Right lobe of liver (tissue), 6 donors: ENCODE results near the gene GABRG3. TPM values are rescaled to one million over a fixed set of nuclear protein-coding genes. Genes with fewer than 3 reads are reported as not detected.

Source experiments
- ATAC-seq, 4 donors: fragments of 200-7000 bp; cut with Tn5 transposase; one replicate each; pipeline ENCODE4 v1.9.1; 2020; ENCODE audit warnings: mild to moderate bottlenecking in 4 of 4, moderate library complexity in 4 of 4
- DNase-seq, 3 donors: peaks; one replicate each; pipeline ENCODE4 v3.0.0-alpha.2; 2020
- H3K27ac ChIP-seq, 3 donors: fragments of 200-600 bp; one replicate each; pipeline ENCODE4 v1.8.0; 2022
- H3K27me3 ChIP-seq, 2 donors: fragments of 200-600 bp; one replicate each; pipeline ENCODE4 v1.8.0; 2022
- H3K36me3 ChIP-seq, 4 donors: fragments of 200-600 bp; sonication (generic) in 1 of 4; one replicate each; pipeline versions ENCODE4 v1.5.1 to v1.8.0; 2017 to 2022; ENCODE audit warnings: control low read depth in 1 of 4
- H3K4me1 ChIP-seq, 4 donors: fragments of 200-600 bp; sonication (generic) in 1 of 4; one replicate each; pipeline versions ENCODE4 v1.5.1 to v1.8.0; 2017 to 2022; ENCODE audit warnings: control low read depth in 1 of 4
- H3K4me3 ChIP-seq, 3 donors: fragments of 200-600 bp; one replicate each; pipeline ENCODE4 v1.8.0; 2022
- H3K9me3 ChIP-seq, 4 donors: fragments of 200-600 bp; sonication (generic) in 1 of 4; one replicate each; pipeline versions ENCODE4 v1.5.1 to v1.8.0; 2017 to 2022; ENCODE audit warnings: control low read depth in 1 of 4
- POLR2A ChIP-seq: fragments of 450-650 bp; IDR thresholded peaks from one replicate; pipeline ENCODE4 v1.6.1; 2017; ENCODE audit warnings: antibody characterized with exemption, mild to moderate bottlenecking
- WGBS: methylation state at CpG from one replicate; pipeline ENCODE4 v1.1.6; 2018; ENCODE audit warnings: low coverage, low lambda C conversion rate; ENCODE audit not compliant: insufficient coverage; ENCODE audit errors: missing lambda C conversion rate; 5-methylcytosine and 5-hydroxymethylcytosine counted together
- intact Hi-C, 2 donors: fragments of 100-400 bp; cut with DNase I; formaldehyde crosslinking; loops; one replicate each; pipeline versions ENCODE4 v1.11.2 to v1.14.1; 2022
- total RNA-seq, 6 experiments: library from RNA; depleted of rRNA in 2 of 6; stranded (reverse); fragments of >200 nt in 2 of 6; fragmentation: NEBNext Ultra II Directional in 3 of 6; extraction: Animal tissue kit (Norgen Biotek cat#: 25700) in 3 of 6; gene quantifications; one replicate each; pipeline versions ENCODE4 v1.1.0 to v1.2.4, GENCODE V29; 2016 to 2023
- TF ChIP-seq, protein P1 (sequence below), 4 donors: fragments of 200-600 bp in 3 of 4; fragments of 450-650 bp in 1 of 4; IDR thresholded peaks; one replicate each; pipeline versions ENCODE4 v1.5.1 to v1.8.0; 2016 to 2022; ENCODE audit warnings: antibody characterized with exemption in 4 of 4, mild to moderate bottlenecking in 2 of 4
- donor health status: DM: no; HTN: yes; CAD: no.
- donor health status: DM: no; HTN: no; CAD: no.
- donor health status: DM: no; HTN: no; CAD: no.
- donor health status: DM: no; HTN: yes; CAD: no.
- donor health status: DM: no; HTN: yes; CAD: no.

Gene GABRG3
- total RNA-seq, 6 experiments from 2014 or later, result 0.18 TPM; not detected in 5

DNA sequence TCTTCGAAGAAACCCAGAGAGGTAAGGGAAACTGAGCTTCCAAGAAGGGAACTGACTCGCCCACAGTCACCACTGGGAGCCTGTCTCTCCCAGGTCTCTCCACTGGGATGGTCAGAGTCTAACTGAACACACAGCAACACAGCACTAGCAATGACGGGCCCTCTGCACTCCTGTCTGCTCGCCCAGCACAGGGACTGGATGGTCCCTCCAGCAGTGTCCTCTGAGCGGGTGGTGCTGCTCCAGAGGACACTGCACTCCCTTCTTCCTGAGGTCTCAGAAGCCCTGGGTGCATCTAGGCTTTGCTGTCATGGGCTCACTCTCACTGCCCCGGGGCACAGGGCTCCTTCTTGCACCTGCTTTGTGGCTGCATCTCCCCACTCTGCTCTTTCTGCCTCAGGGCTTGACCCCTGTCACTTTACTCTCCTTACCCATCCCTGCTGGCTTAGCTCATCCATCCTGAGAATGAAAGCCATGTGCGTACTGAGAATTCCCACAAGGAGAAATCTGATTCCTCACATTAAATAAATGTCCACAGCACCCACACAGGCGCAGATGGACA is 356.6 kb downstream of the GABRG3 start:
- intact Hi-C loops, result no loop called here
- no peak overlapping the region for H3K4me3 ChIP-seq
- TF ChIP-seq, protein P1, sequence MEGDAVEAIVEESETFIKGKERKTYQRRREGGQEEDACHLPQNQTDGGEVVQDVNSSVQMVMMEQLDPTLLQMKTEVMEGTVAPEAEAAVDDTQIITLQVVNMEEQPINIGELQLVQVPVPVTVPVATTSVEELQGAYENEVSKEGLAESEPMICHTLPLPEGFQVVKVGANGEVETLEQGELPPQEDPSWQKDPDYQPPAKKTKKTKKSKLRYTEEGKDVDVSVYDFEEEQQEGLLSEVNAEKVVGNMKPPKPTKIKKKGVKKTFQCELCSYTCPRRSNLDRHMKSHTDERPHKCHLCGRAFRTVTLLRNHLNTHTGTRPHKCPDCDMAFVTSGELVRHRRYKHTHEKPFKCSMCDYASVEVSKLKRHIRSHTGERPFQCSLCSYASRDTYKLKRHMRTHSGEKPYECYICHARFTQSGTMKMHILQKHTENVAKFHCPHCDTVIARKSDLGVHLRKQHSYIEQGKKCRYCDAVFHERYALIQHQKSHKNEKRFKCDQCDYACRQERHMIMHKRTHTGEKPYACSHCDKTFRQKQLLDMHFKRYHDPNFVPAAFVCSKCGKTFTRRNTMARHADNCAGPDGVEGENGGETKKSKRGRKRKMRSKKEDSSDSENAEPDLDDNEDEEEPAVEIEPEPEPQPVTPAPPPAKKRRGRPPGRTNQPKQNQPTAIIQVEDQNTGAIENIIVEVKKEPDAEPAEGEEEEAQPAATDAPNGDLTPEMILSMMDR (IDR thresholded peaks at IDR 0.05), result no peak
- TF ChIP-seq POLR2A, result no peak
- H3K9me3 ChIP-seq, result no peaks in the 10 kb centered on the region
- no peaks in the 10 kb centered on the region for H3K36me3 ChIP-seq
- WGBS, result 34% methylated on average over 3 of the region's 8 CpGs
- H3K27ac ChIP-seq, result no peak overlapping the region
- ATAC-seq (peak in 1 of 4 donors; percentile 38), DNase-seq (no peak)
- no peaks in the 10 kb centered on the region for H3K4me1 ChIP-seq
- H3K27me3 ChIP-seq, result no peaks in the 10 kb centered on the region

DNA sequence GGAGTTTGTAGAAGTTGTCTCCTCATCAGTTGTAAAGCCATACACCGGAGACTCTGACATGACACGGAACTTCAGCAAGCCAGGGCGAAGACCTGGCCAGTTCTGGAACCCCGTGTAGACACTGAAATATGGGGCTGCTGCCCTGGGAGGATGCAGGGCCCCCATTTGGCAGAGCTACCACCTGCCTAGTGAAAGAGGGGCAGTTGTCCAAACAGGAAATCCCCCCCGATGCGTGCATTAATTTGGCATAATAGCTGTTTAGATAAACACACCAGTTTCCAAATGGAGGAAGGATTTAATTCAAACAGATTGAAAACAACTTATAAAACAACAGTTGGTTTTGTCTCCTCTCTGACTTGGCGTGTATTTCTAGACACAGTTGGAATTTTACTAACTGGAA is 357.2 kb downstream of the GABRG3 start:
- Histone ChIP-seq H3K4me1 (no peaks in the 10 kb centered on the region), H3K27ac (no peak overlapping the region), H3K27me3 (no peaks in the 10 kb centered on the region), H3K4me3 (no peak overlapping the region), H3K9me3 (no peaks in the 10 kb centered on the region), H3K36me3 (no peaks in the 10 kb centered on the region)
- intact Hi-C loops, result no loop called here
- TF ChIP-seq, protein P1 (IDR thresholded peaks at IDR 0.05), result no peak
- TF ChIP-seq POLR2A, result no peak
- ATAC-seq, result no peak
- DNase-seq, result no peak
- 66% methylated on average over 7 of the region's 7 CpGs for WGBS

DNA sequence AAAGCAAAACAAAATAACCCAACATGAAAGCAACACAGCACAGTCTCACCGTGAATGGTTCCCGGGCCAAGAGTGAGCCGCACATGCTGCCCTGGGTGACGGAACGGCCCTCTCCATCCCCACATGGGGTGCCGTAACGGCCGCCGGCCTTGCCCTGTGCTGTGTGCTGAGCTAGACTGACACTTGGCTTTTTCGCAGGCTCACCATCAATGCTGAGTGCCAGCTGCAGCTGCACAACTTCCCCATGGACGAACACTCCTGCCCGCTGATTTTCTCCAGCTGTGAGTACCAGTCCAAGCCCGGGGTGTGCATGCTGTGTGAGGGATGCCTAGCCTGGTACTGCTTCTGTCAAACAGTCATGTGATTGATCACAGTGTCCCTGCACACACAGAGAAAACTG is 357.6 kb downstream of the GABRG3 start:
- 87% methylated on average over 7 of the region's 13 CpGs for WGBS

DNA sequence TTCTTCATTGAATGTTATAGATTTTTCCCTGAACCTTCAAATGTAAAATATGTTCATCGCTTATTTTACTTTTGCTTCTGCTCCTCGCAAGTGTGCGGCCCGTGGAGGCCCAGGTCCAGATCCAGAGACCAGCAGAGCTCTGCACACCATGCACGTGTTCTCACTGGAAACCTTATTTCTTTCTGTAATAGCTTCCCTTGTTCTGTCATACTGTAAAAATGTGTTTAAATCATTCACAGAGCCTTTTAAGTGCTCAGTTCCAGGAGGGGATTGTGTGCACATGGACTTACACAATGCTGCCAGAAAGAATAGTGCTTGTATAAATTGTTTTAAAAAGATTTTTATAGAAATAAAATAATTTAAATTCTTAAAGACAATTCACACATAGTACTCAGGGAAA is 359.3 kb downstream of the GABRG3 start:
- WGBS, result 65% methylated on average over 5 of the region's 5 CpGs
- no peaks in the 10 kb centered on the region for H3K27me3 ChIP-seq
- H3K27ac ChIP-seq, result no peak overlapping the region
- ATAC-seq, result no peak
- TF ChIP-seq POLR2A, result no peak
- TF ChIP-seq, protein P1 (IDR thresholded peaks at IDR 0.05), result no peak
- intact Hi-C loops, result no loop called here
- H3K4me3 ChIP-seq, result no peak overlapping the region
- DNase-seq, result no peak
- H3K9me3 ChIP-seq, result no peaks in the 10 kb centered on the region
- H3K36me3 ChIP-seq, result no peaks in the 10 kb centered on the region
- no peaks in the 10 kb centered on the region for H3K4me1 ChIP-seq

More for the DNA sequence above, 357.6 kb downstream of the GABRG3 start:
- Histone ChIP-seq H3K36me3 (no peaks in the 10 kb centered on the region), H3K4me1 (no peaks in the 10 kb centered on the region), H3K4me3 (no peak overlapping the region), H3K27me3 (no peaks in the 10 kb centered on the region), H3K27ac (no peak overlapping the region), H3K9me3 (no peaks in the 10 kb centered on the region)
- TF ChIP-seq POLR2A, result no peak
- TF ChIP-seq, protein P1 (IDR thresholded peaks at IDR 0.05), result no peak
- intact Hi-C loops, result no loop called here
- no peak for ATAC-seq
- no peak for DNase-seq

DNA sequence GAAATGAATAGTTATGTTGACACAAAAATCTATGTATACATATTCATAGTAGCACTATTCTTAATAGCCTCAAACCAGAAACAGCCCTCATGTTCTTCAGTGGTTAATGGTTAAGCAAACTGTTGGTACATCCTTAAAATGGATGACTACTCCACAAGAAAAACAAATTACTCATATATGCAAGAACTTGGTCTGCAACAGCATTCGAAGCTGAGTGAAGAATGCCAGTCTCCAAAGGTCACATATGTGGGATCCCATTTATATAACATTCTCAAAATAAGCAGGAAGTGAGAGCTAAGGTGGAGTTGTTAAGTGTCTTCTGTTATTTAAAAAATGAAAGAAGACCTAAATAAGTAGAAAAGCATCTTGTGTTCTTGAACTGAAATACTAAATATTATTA is 365.7 kb downstream of the GABRG3 start:
- 47% methylated on average over 1 of the region's 1 CpG for WGBS

More for the DNA sequence above, 365.7 kb downstream of the GABRG3 start:
- TF ChIP-seq, protein P1 (IDR thresholded peaks at IDR 0.05), result no peak
- TF ChIP-seq POLR2A, result no peak
- ATAC-seq (no peak), DNase-seq (no peak)
- no peaks in the 10 kb centered on the region for H3K27me3 ChIP-seq
- intact Hi-C loops, result no loop called here
- H3K9me3 ChIP-seq, result no peaks in the 10 kb centered on the region
- H3K4me1 ChIP-seq, result no peaks in the 10 kb centered on the region
- no peaks in the 10 kb centered on the region for H3K36me3 ChIP-seq
- H3K27ac ChIP-seq, result no peak overlapping the region
- H3K4me3 ChIP-seq, result no peak overlapping the region
